ENCODE data around the gene HSD11B2.

- TF ChIP-seq, protein P1, sequence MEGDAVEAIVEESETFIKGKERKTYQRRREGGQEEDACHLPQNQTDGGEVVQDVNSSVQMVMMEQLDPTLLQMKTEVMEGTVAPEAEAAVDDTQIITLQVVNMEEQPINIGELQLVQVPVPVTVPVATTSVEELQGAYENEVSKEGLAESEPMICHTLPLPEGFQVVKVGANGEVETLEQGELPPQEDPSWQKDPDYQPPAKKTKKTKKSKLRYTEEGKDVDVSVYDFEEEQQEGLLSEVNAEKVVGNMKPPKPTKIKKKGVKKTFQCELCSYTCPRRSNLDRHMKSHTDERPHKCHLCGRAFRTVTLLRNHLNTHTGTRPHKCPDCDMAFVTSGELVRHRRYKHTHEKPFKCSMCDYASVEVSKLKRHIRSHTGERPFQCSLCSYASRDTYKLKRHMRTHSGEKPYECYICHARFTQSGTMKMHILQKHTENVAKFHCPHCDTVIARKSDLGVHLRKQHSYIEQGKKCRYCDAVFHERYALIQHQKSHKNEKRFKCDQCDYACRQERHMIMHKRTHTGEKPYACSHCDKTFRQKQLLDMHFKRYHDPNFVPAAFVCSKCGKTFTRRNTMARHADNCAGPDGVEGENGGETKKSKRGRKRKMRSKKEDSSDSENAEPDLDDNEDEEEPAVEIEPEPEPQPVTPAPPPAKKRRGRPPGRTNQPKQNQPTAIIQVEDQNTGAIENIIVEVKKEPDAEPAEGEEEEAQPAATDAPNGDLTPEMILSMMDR (IDR thresholded peaks at IDR 0.05), result no peak
- no peak for TF ChIP-seq POLR2A (IDR thresholded peaks at IDR 0.05)
Measured at GRCh38 chr16:67423015-67423414, 7.9 kb upstream of the HSD11B2 start.
